T-helper 1 cell treated with Interleukin-12 subunit alpha and Interleukin-12 subunit beta and Interleukin-4 antibody, amounts not matched to agents 30 μg/mL and 1 μg/mL, for 36 hours (primary cell): ENCODE results near the gene KCNH3.
"Not testable (repeated sequence)": the region's sequence is repeated elsewhere in the genome, so short reads cannot be mapped to it uniquely, and the experiment has no call there.

Experiments
- H3K27ac Mint-ChIP-seq: one replicate; pipeline ENCODE4 v1.8.0; 2021; ENCODE audit warnings: mild to moderate bottlenecking, mixed read lengths
- H3K27me3 Mint-ChIP-seq: one replicate; pipeline ENCODE4 v1.8.0; 2021; ENCODE audit warnings: low read depth, mixed read lengths
- H3K36me3 Mint-ChIP-seq: one replicate; pipeline ENCODE4 v1.8.0; 2021; ENCODE audit warnings: low read depth, mixed read lengths
- H3K4me1 Mint-ChIP-seq: one replicate; pipeline ENCODE4 v1.8.0; 2021; ENCODE audit warnings: low read depth, mixed read lengths
- H3K4me3 Mint-ChIP-seq: one replicate; pipeline ENCODE4 v1.8.0; 2021; ENCODE audit warnings: mild to moderate bottlenecking, moderate library complexity, mixed read lengths
- H3K9me3 Mint-ChIP-seq: one replicate; pipeline ENCODE4 v1.8.0; 2021; ENCODE audit warnings: mixed read lengths

KCNH3 gene

GRCh38 chr12:49538510-49539403 is at the start of gene KCNH3:
Gene KCNH3, plus strand, starts transcription at chr12:49539030. Its CDS starts 387 bp downstream, at chr12:49539417.
- no peak within 1 kb of the TSS for H3K27ac Mint-ChIP-seq
- H3K27me3 Mint-ChIP-seq: peaks cover 60% of the 10 kb centered on the region

GRCh38 chr12:49489154-49489553 is 49.7 kb upstream of the KCNH3 start:
- Mint-ChIP-seq H3K4me1 (no peaks in the 10 kb centered on the region), H3K27me3 (no peaks in the 10 kb centered on the region), H3K9me3 (no peaks in the 10 kb centered on the region), H3K4me3 (no peak overlapping the region), H3K36me3 (peaks cover 3% of the 10 kb centered on the region), H3K27ac (no peak overlapping the region)

More at GRCh38 chr12:49538510-49539403, at the start of gene KCNH3:
- H3K4me1 Mint-ChIP-seq: peaks cover 7% of the 10 kb centered on the region
- H3K9me3 Mint-ChIP-seq: no peaks in the 10 kb centered on the region
- H3K4me3 Mint-ChIP-seq: peak within 1 kb of the TSS; percentile 67
- H3K36me3 Mint-ChIP-seq: no peaks in the 10 kb centered on the region

- Mint-ChIP-seq H3K27me3 (no peaks in the 10 kb centered on the region), H3K36me3 (peaks cover 3% of the 10 kb centered on the region), H3K4me3 (no peak overlapping the region), H3K4me1 (no peaks in the 10 kb centered on the region), H3K27ac (no peak overlapping the region), H3K9me3 (no peaks in the 10 kb centered on the region)
These were observed 49.1 kb upstream of the KCNH3 start for GRCh38 chr12:49489720-49490119.

- Mint-ChIP-seq H3K4me3 (no peak overlapping the region), H3K36me3 (peaks cover 3% of the 10 kb centered on the region), H3K9me3 (no peaks in the 10 kb centered on the region), H3K4me1 (no peaks in the 10 kb centered on the region), H3K27ac (no peak overlapping the region), H3K27me3 (no peaks in the 10 kb centered on the region)
These were observed 47.0 kb upstream of the KCNH3 start for GRCh38 chr12:49491823-49492222.

- Mint-ChIP-seq H3K27ac (no peak overlapping the region), H3K27me3 (no peaks in the 10 kb centered on the region), H3K36me3 (peaks cover 6% of the 10 kb centered on the region), H3K4me1 (no peaks in the 10 kb centered on the region), H3K9me3 (no peaks in the 10 kb centered on the region), H3K4me3 (no peak overlapping the region)
These were observed 44.9 kb upstream of the KCNH3 start for GRCh38 chr12:49493900-49494299.

GRCh38 chr12:49496417-49497360 is 42.1 kb upstream of the KCNH3 start:
- Mint-ChIP-seq H3K4me3 (no peak overlapping the region), H3K36me3 (peaks cover 7% of the 10 kb centered on the region), H3K27ac (no peak overlapping the region), H3K4me1 (no peaks in the 10 kb centered on the region), H3K9me3 (no peaks in the 10 kb centered on the region), H3K27me3 (no peaks in the 10 kb centered on the region)

GRCh38 chr12:49501895-49502294 is 36.9 kb upstream of the KCNH3 start:
- no peaks in the 10 kb centered on the region for H3K9me3 Mint-ChIP-seq
- peaks cover 17% of the 10 kb centered on the region for H3K36me3 Mint-ChIP-seq
- no peak overlapping the region for H3K4me3 Mint-ChIP-seq
- H3K27ac Mint-ChIP-seq: no peak overlapping the region
- peaks cover 4% of the 10 kb centered on the region for H3K4me1 Mint-ChIP-seq
- no peaks in the 10 kb centered on the region for H3K27me3 Mint-ChIP-seq

GRCh38 chr12:49502590-49502989 is 36.2 kb upstream of the KCNH3 start:
- Mint-ChIP-seq H3K27me3 (no peaks in the 10 kb centered on the region), H3K27ac (no peak overlapping the region), H3K9me3 (no peaks in the 10 kb centered on the region), H3K4me3 (no peak overlapping the region), H3K36me3 (peaks cover 16% of the 10 kb centered on the region), H3K4me1 (peaks cover 4% of the 10 kb centered on the region)

- Mint-ChIP-seq H3K36me3 (peaks cover 14% of the 10 kb centered on the region), H3K4me3 (no peak overlapping the region), H3K9me3 (no peaks in the 10 kb centered on the region), H3K27me3 (no peaks in the 10 kb centered on the region), H3K27ac (no peak overlapping the region), H3K4me1 (peaks cover 4% of the 10 kb centered on the region)
These were observed 35.1 kb upstream of the KCNH3 start for GRCh38 chr12:49503674-49504180.

- H3K4me3 Mint-ChIP-seq: no peak overlapping the region
- H3K4me1 Mint-ChIP-seq: peaks cover 4% of the 10 kb centered on the region
- H3K9me3 Mint-ChIP-seq: no peaks in the 10 kb centered on the region
- H3K27me3 Mint-ChIP-seq: no peaks in the 10 kb centered on the region
- H3K36me3 Mint-ChIP-seq: peaks cover 12% of the 10 kb centered on the region
- H3K27ac Mint-ChIP-seq: no peak overlapping the region
These were observed 33.2 kb upstream of the KCNH3 start for GRCh38 chr12:49505672-49506071.

GRCh38 chr12:49507139-49507538 is 31.7 kb upstream of the KCNH3 start:
- Mint-ChIP-seq H3K27me3 (no peaks in the 10 kb centered on the region), H3K4me3 (no peak overlapping the region), H3K27ac (no peak overlapping the region), H3K4me1 (peaks cover 2% of the 10 kb centered on the region), H3K36me3 (peaks cover 9% of the 10 kb centered on the region), H3K9me3 (no peaks in the 10 kb centered on the region)

- H3K27ac Mint-ChIP-seq, H3K4me1 Mint-ChIP-seq: not testable (repeated sequence)
These were observed 29.1 kb upstream of the KCNH3 start for GRCh38 chr12:49509681-49510080.

GRCh38 chr12:49511410-49511809 is 27.4 kb upstream of the KCNH3 start:
- no peak overlapping the region for H3K27ac Mint-ChIP-seq
- H3K36me3 Mint-ChIP-seq: peaks cover 2% of the 10 kb centered on the region
- H3K4me3 Mint-ChIP-seq: no peak overlapping the region
- no peaks in the 10 kb centered on the region for H3K27me3 Mint-ChIP-seq
- H3K4me1 Mint-ChIP-seq: no peaks in the 10 kb centered on the region
- no peaks in the 10 kb centered on the region for H3K9me3 Mint-ChIP-seq

More at GRCh38 chr12:49509681-49510080, 29.1 kb upstream of the KCNH3 start:
- H3K36me3 Mint-ChIP-seq, H3K4me3 Mint-ChIP-seq, H3K9me3 Mint-ChIP-seq, H3K27me3 Mint-ChIP-seq: not testable (repeated sequence)

GRCh38 chr12:49512546-49512945 is 26.3 kb upstream of the KCNH3 start:
- Mint-ChIP-seq H3K4me1 (no peaks in the 10 kb centered on the region), H3K27me3 (no peaks in the 10 kb centered on the region), H3K27ac (no peak overlapping the region), H3K36me3 (peaks cover 2% of the 10 kb centered on the region), H3K9me3 (no peaks in the 10 kb centered on the region), H3K4me3 (no peak overlapping the region)
